ENCODE measurements around the gene ACAP3.

The ACAP3 gene

GRCh38 chr1:1313500-1314236 is 5.9 kb upstream of the ACAP3 start:
- no peak for DNase-seq

GRCh38 chr1:1312450-1313314 is 5.0 kb upstream of the ACAP3 start:
- DNase-seq: no peak

- DNase-seq: no peak
These were observed 3.7 kb upstream of the ACAP3 start for GRCh38 chr1:1311107-1312104.

GRCh38 chr1:1310476-1311053 is 2.8 kb upstream of the ACAP3 start:
- no peak for DNase-seq

- no peak for DNase-seq
These were observed 2.3 kb upstream of the ACAP3 start for GRCh38 chr1:1310109-1310385.

- no peak for DNase-seq
These were observed 1.8 kb upstream of the ACAP3 start for GRCh38 chr1:1309251-1310108.

GRCh38 chr1:1308756-1309250 is 1.1 kb upstream of the ACAP3 start:
- DNase-seq: no peak

GRCh38 chr1:1307261-1307922 is 338 bp downstream of the ACAP3 start:
- no peak for DNase-seq

GRCh38 chr1:1306661-1307260 is 969 bp downstream of the ACAP3 start:
- DNase-seq: no peak

- no peak for DNase-seq
These were observed 1.6 kb downstream of the ACAP3 start for GRCh38 chr1:1306070-1306660.

- DNase-seq: no peak
These were observed 2.2 kb downstream of the ACAP3 start for GRCh38 chr1:1305300-1306069.

GRCh38 chr1:1304331-1305299 is 3.1 kb downstream of the ACAP3 start:
- peak; percentile 20 for DNase-seq

GRCh38 chr1:1303736-1304135 is 4.0 kb downstream of the ACAP3 start:
- DNase-seq: no peak

GRCh38 chr1:1302951-1303509 is 4.7 kb downstream of the ACAP3 start:
- no peak for DNase-seq

- DNase-seq: no peak
These were observed 5.7 kb downstream of the ACAP3 start for GRCh38 chr1:1302006-1302430.

GRCh38 chr1:1300352-1300739 is 7.4 kb downstream of the ACAP3 start:
- no peak for DNase-seq

- DNase-seq: no peak
These were observed 7.9 kb downstream of the ACAP3 start for GRCh38 chr1:1299686-1300351.

Data from NCI-H1092 treated with DMSO at 0.1 percent for 48 hours (cell line).